DND-41 (cell line): Measurements from ENCODE around the gene DLEU7.

Experiments used
- ATAC-seq: fragments of 200-7000 bp; cut with Tn5 transposase; 3 replicates; pipeline ENCODE4 v1.9.1; 2021; ENCODE audit warnings: low read depth; ENCODE audit not compliant: insufficient read depth
- DNase-seq: peaks from one replicate; pipeline ENCODE4 v3.0.0-alpha.2; 2020
- H2AFZ ChIP-seq: 2 replicates; pipeline ENCODE4 v1.6.0; 2012; ENCODE audit warnings: low read depth, low read length
- H3K27ac ChIP-seq: 2 replicates; pipeline ENCODE4 v1.5.1; 2012; ENCODE audit warnings: low read length, inconsistent platforms
- H3K27me3 ChIP-seq: fragments of 200-600 bp; sonication (generic); 2 replicates; pipeline ENCODE4 v1.6.0; 2012; ENCODE audit warnings: low read length, mild to moderate bottlenecking, inconsistent platforms; ENCODE audit not compliant: insufficient read depth, poor library complexity
- H3K36me3 ChIP-seq: 2 replicates; pipeline ENCODE4 v1.5.1; 2012; ENCODE audit warnings: low read length, inconsistent platforms; ENCODE audit not compliant: insufficient read depth
- H3K4me1 ChIP-seq: 2 replicates; pipeline ENCODE4 v1.5.1; 2012; ENCODE audit warnings: mild to moderate bottlenecking, low read length; ENCODE audit not compliant: insufficient read depth
- H3K4me2 ChIP-seq: 2 replicates; pipeline ENCODE4 v1.6.0; 2012; ENCODE audit warnings: mild to moderate bottlenecking, moderate library complexity, low read length, inconsistent platforms; ENCODE audit not compliant: insufficient read depth
- H3K4me3 ChIP-seq, 2 experiments: fragments of 200-600 bp in 1 of 2; shearing (Covaris generic) in 1 of 2; 2 replicates each; pipeline ENCODE4 v1.5.1; 2012 to 2016; ENCODE audit warnings: inconsistent platforms in 2 of 2, low read length in 2 of 2, mild to moderate bottlenecking in 2 of 2, low read depth in 1 of 2, moderate library complexity in 1 of 2
- H3K79me2 ChIP-seq: 2 replicates; pipeline ENCODE4 v1.6.0; 2012; ENCODE audit warnings: low read length, inconsistent platforms; ENCODE audit not compliant: insufficient read depth
- H3K9ac ChIP-seq: 2 replicates; pipeline ENCODE4 v1.6.0; 2012; ENCODE audit warnings: low read depth, mild to moderate bottlenecking, inconsistent platforms, low read length, moderate library complexity
- H3K9me3 ChIP-seq: 2 replicates; pipeline ENCODE4 v1.5.1; 2012; ENCODE audit warnings: low read length, moderate library complexity, mild to moderate bottlenecking, inconsistent platforms; ENCODE audit not compliant: insufficient read depth, severe bottlenecking
- H4K20me1 ChIP-seq: 2 replicates; pipeline ENCODE4 v1.6.0; 2012; ENCODE audit warnings: low read length; ENCODE audit not compliant: insufficient read depth
- CTCF ChIP-seq: IDR thresholded peaks from 2 replicates; pipeline ENCODE4 v1.5.1; 2012; ENCODE audit warnings: borderline replicate concordance, low read length, moderate library complexity, mild to moderate bottlenecking; ENCODE audit not compliant: poor library complexity, severe bottlenecking; ENCODE audit errors: extremely low read depth
- EZH2 ChIP-seq: IDR thresholded peaks from 3 replicates; pipeline ENCODE4 v1.6.1; 2012; ENCODE audit warnings: borderline replicate concordance, low read depth, mild to moderate bottlenecking, moderate library complexity, low read length, inconsistent platforms; ENCODE audit not compliant: severe bottlenecking

The DLEU7 gene

GRCh38 chr13:50779443-50780200 lies 63.9 kb downstream of the DLEU7 start:
- no peak for TF ChIP-seq EZH2
- no peak for TF ChIP-seq CTCF
- ATAC-seq, result no peak
- Histone ChIP-seq H2AFZ (no peak overlapping the region), H3K27me3 (no peaks in the 10 kb centered on the region), H3K36me3 (no peaks in the 10 kb centered on the region), H3K9ac (no peak overlapping the region), H4K20me1 (no peaks in the 10 kb centered on the region), H3K9me3 (peaks cover 7% of the 10 kb centered on the region), H3K4me1 (no peaks in the 10 kb centered on the region), H3K4me2 (no peak overlapping the region), H3K27ac (no peak overlapping the region), H3K4me3 (no peak overlapping the region), H3K79me2 (no peaks in the 10 kb centered on the region)
- DNase-seq, result no peak
